Measurements from ENCODE around the gene KSR1.

The KSR1 gene

GRCh38 chr17:27575096-27575911, 119.1 kb downstream of the KSR1 start:
- no peak for DNase-seq

GRCh38 chr17:27575912-27576252, 119.6 kb downstream of the KSR1 start:
- no peak for DNase-seq

DNA sequence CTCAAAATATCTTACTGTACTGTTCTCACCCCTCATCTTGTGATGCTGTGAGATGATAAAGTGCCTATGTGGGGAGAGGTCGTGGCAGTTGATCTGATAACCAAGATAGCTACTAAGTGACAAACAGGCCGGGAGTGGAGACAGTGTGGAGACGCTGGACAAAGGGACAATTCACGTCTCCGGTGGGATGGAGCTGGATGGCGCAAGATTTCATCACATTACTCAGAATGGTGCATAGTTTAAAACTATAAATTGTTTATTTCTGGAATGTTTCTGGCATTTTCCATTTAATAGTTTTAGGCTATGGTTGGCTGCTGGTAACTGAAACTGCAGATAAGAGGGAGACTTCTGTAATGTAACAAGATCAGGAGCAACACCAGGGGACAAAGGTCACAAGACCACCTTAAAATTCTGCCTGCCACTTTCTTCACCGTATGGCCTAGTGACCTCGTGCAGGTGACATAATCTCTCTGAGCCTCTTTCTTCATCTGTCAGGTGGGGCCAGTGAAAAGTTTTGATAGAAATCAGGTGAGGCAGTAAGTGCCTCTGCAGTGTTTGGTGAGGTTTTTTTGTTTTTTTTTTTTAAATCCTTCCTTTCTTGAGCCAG, 120.3 kb downstream of the KSR1 start:
- DNase-seq: no peak

GRCh38 chr17:27577121-27577761, 121.0 kb downstream of the KSR1 start:
- DNase-seq: no peak

DNA sequence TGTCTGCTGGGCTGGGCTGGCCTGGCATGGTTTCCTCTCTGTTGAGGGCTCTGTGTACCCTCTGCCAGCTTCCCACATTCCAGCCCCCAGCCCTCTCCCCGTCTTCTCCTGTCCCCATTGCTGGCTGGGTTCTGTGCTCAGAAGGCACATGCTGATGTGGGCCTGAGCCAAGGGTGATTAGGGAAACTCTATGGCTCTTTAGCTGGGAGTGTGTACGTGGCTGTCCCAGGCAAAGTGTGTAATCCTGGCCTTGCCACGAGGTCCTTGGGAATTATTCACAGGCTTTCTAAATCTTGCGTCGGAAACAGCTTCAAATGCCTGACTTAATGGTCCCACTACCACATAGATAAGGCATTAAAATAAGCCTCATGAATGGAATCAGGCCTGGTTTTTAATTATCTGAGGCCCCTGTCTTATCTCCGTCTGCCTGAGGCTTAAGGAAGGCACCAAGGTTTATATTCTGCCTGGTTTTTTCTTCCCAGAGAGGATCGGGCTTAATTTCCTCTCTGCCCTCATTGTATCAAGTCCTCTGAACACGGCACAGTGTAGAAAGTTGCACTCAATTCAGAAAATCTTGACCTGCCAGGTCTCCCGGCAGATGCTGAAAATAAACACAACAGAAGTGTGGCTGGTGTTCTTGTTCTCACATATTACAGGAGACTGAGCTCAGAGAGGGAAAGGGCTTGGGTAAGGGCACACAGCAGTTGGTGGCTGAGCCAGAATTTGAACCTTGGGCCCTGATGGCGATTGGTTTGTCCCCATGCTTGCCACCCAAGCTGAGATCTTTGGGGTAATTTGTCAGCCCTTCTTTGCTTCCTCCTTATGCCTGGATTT, 121.9 kb downstream of the KSR1 start:
- no peak for DNase-seq

DNA sequence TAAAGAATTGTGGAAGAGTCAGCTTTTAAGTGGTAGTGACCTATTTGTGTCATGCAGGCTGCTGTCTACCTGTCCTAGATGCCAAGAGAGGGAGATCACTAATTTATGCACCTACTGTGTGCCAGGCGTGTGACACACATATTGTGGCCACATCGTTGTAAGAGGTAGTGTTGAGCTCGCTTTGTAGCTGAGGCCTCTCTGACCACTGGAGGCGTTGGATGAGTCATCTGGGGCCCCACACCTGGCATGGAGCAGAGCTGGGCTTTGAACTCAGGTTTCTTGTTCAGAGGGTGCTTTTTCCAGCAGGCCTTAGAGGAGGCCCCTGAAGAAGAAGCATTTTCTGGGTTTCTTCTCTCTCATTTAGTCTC, 122.5 kb downstream of the KSR1 start:
- no peak for DNase-seq

- no peak for DNase-seq
Measured at GRCh38 chr17:27579304-27579703, 123.1 kb downstream of the KSR1 start.

- DNase-seq: no peak
Measured at GRCh38 chr17:27579897-27580321, 123.7 kb downstream of the KSR1 start.

GRCh38 chr17:27581016-27581415, 124.8 kb downstream of the KSR1 start:
- DNase-seq: no peak

- DNase-seq: no peak
Measured at GRCh38 chr17:27582696-27583095, 126.4 kb downstream of the KSR1 start.

GRCh38 chr17:27585153-27585681, 129.0 kb downstream of the KSR1 start:
- DNase-seq: no peak

GRCh38 chr17:27585792-27586191, 129.5 kb downstream of the KSR1 start:
- no peak for DNase-seq

GRCh38 chr17:27586203-27586721, 130.0 kb downstream of the KSR1 start:
- DNase-seq: no peak

DNA sequence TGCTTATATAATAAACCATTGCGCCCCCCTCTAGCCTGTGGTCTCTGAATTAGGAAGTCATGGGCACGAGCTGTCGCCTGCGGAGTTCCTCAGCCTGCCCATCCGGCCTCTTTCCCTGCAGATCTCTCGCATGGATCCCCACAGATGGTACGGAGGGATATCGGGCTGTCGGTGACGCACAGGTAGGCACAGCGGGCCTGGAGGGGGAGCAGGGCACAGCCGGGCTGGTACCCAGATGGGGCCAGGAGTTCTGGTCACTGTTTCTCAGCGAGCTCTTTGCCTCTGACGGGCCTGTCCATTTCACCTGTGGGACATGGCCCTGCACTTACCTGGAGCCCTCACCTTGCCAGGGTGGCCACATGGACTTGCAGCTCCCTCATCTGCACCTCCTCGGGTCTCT, 132.1 kb downstream of the KSR1 start:
- DNase-seq: no peak

GRCh38 chr17:27590864-27591263, 134.6 kb downstream of the KSR1 start:
- no peak for DNase-seq

- DNase-seq: no peak
Measured at GRCh38 chr17:27591986-27592385, 135.7 kb downstream of the KSR1 start.

DNA sequence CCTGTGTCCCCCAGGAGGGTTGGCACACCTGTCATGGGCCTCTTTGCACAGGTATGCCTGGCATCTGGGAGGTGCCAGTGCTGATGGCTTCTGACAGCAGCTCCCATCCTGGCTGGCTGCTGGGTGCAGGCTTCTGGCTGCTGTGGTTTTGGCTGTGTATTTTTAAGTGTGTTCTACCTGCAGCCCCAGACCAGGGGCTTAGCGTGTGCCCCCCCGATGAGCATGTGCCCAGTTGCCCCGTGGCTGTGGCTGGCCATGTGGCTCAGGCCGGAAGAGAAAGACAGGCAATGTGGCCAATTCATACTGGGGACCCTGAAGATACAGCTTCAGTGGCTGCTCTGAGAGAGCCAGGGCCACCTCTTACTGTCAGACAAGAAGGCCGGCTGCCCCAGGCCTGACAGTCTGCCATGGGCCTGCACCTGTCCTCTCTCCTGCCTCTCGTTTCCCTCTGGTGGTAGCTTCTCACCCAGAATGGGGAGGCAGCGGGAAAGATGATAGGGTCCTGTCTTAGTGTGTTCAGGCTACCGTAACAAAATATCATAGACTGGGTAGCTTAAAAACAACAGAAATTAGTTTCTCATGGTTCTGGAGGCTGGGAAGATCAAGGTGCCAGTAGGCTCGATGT, 137.1 kb downstream of the KSR1 start:
- DNase-seq: no peak

- DNase-seq: no peak
Measured at GRCh38 chr17:27593857-27594255, 137.6 kb downstream of the KSR1 start.

DNA sequence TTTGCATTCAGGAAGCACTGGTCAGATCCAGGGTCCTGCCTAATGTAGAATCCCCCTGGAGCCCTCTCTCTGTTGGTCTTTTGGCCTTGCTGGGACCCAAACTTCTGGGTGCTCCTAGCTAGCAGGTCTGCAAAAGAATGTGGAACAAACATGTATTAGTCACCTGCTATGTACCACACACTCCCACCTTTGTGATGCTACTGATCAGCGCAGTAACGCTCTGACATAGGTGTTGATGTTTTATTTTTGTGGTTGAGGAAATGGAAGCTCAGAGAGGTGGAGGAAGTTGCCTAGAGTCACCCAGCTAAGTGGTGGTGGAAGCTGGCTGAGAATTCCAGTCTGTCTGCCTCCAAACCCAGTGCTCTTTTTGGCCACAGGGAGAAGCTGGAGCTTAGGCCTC, 139.0 kb downstream of the KSR1 start:
- no peak for DNase-seq

GRCh38 chr17:27596096-27596495, 139.8 kb downstream of the KSR1 start:
- DNase-seq: no peak

GRCh38 chr17:27596566-27597187, 140.4 kb downstream of the KSR1 start:
- DNase-seq: no peak

GRCh38 chr17:27597188-27597580, 140.9 kb downstream of the KSR1 start:
- no peak for DNase-seq

Measured in activated gamma-delta T cell treated with Interleukin-2 at 50 U/mL for 16 hours (primary cell).